ENCODE results near the gene TMTC1.

TMTC1 gene

GRCh38 chr12:29725587-29726320, 58.0 kb downstream of the TMTC1 start:
- H3K4me3 ChIP-seq (ENCODE audit: low read length) = no peak overlapping the region
- no peak for TF ChIP-seq ZNF274 (IDR thresholded peaks at IDR 0.05; ENCODE audit: low read depth, low read length)

- TF ChIP-seq ZNF274 (IDR thresholded peaks at IDR 0.05; ENCODE audit: low read depth, low read length) = no peak
- H3K4me3 ChIP-seq (ENCODE audit: low read length) = no peak overlapping the region
Observed at GRCh38 chr12:29722164-29722563, 61.6 kb downstream of the TMTC1 start.

GRCh38 chr12:29719381-29719780, 64.4 kb downstream of the TMTC1 start:
- no peak for TF ChIP-seq ZNF274 (IDR thresholded peaks at IDR 0.05; ENCODE audit: low read depth, low read length)
- no peak overlapping the region for H3K4me3 ChIP-seq (ENCODE audit: low read length)

GRCh38 chr12:29717540-29718100, 66.1 kb downstream of the TMTC1 start:
- TF ChIP-seq ZNF274 (IDR thresholded peaks at IDR 0.05; ENCODE audit: low read depth, low read length) = no peak
- no peak overlapping the region for H3K4me3 ChIP-seq (ENCODE audit: low read length)

GRCh38 chr12:29714966-29715365, 68.8 kb downstream of the TMTC1 start:
- H3K4me3 ChIP-seq (ENCODE audit: low read length) = no peak overlapping the region

GRCh38 chr12:29713729-29714128, 70.0 kb downstream of the TMTC1 start:
- H3K4me3 ChIP-seq (ENCODE audit: low read length) = no peak overlapping the region
- TF ChIP-seq ZNF274 (IDR thresholded peaks at IDR 0.05; ENCODE audit: low read depth, low read length) = no peak

More at GRCh38 chr12:29714966-29715365, 68.8 kb downstream of the TMTC1 start:
- TF ChIP-seq ZNF274 (IDR thresholded peaks at IDR 0.05; ENCODE audit: low read depth, low read length) = no peak

- H3K4me3 ChIP-seq (ENCODE audit: low read length) = no peak overlapping the region
- no peak for TF ChIP-seq ZNF274 (IDR thresholded peaks at IDR 0.05; ENCODE audit: low read depth, low read length)
Observed at GRCh38 chr12:29711381-29711780, 72.4 kb downstream of the TMTC1 start.

- TF ChIP-seq ZNF274 (IDR thresholded peaks at IDR 0.05; ENCODE audit: low read depth, low read length) = no peak
- no peak overlapping the region for H3K4me3 ChIP-seq (ENCODE audit: low read length)
Observed at GRCh38 chr12:29710104-29710503, 73.6 kb downstream of the TMTC1 start.

- no peak overlapping the region for H3K4me3 ChIP-seq (ENCODE audit: low read length)
- no peak for TF ChIP-seq ZNF274 (IDR thresholded peaks at IDR 0.05; ENCODE audit: low read depth, low read length)
Observed at GRCh38 chr12:29709496-29710040, 74.2 kb downstream of the TMTC1 start.

GRCh38 chr12:29709054-29709453, 74.7 kb downstream of the TMTC1 start:
- TF ChIP-seq ZNF274 (IDR thresholded peaks at IDR 0.05; ENCODE audit: low read depth, low read length) = no peak
- no peak overlapping the region for H3K4me3 ChIP-seq (ENCODE audit: low read length)

GRCh38 chr12:29707846-29708245, 75.9 kb downstream of the TMTC1 start:
- TF ChIP-seq ZNF274 (IDR thresholded peaks at IDR 0.05; ENCODE audit: low read depth, low read length) = no peak
- H3K4me3 ChIP-seq (ENCODE audit: low read length) = no peak overlapping the region

- no peak overlapping the region for H3K4me3 ChIP-seq (ENCODE audit: low read length)
- no peak for TF ChIP-seq ZNF274 (IDR thresholded peaks at IDR 0.05; ENCODE audit: low read depth, low read length)
Observed at GRCh38 chr12:29706311-29706710, 77.4 kb downstream of the TMTC1 start.

GRCh38 chr12:29703528-29703927, 80.2 kb downstream of the TMTC1 start:
- no peak for TF ChIP-seq ZNF274 (IDR thresholded peaks at IDR 0.05; ENCODE audit: low read depth, low read length)
- H3K4me3 ChIP-seq (ENCODE audit: low read length) = no peak overlapping the region

GRCh38 chr12:29702972-29703371, 80.8 kb downstream of the TMTC1 start:
- H3K4me3 ChIP-seq (ENCODE audit: low read length) = no peak overlapping the region
- no peak for TF ChIP-seq ZNF274 (IDR thresholded peaks at IDR 0.05; ENCODE audit: low read depth, low read length)

GRCh38 chr12:29702222-29702621, 81.5 kb downstream of the TMTC1 start:
- H3K4me3 ChIP-seq (ENCODE audit: low read length) = no peak overlapping the region
- no peak for TF ChIP-seq ZNF274 (IDR thresholded peaks at IDR 0.05; ENCODE audit: low read depth, low read length)

Data from GM08714 (cell line).